Measurements from ENCODE around the gene APLP2. TPM values are rescaled to one million over a fixed set of nuclear protein-coding genes. Genes with fewer than 3 reads are reported as not detected.
A peak's percentile ranks its signal among the peaks of the same experiment; 100 is the strongest.

APLP2 gene
- total and polyA plus RNA-seq, 2 of the 13 experiments (the other 11 are each of a cell fraction or from before 2014, with no cell fraction given): 315 to 594 TPM

- TF ChIP-seq HNF1A (IDR thresholded peaks at IDR 0.05; ENCODE audit: low read depth): no peak
- no peak for TF ChIP-seq HNF1A (CRISPR knock-in tag; IDR thresholded peaks at IDR 0.05; ENCODE audit: borderline replicate concordance)
- TF ChIP-seq ZFP91 (CRISPR knock-in tag; IDR thresholded peaks at IDR 0.05; ENCODE audit: borderline replicate concordance): no peak; the same call in 1 of the 2 replicates
- 0 out of 2 replicates have a peak, but pooled peaks have one; percentile 18 for TF ChIP-seq REL (CRISPR knock-in tag; conservative IDR thresholded peaks at IDR 0.05)
- no peak for TF ChIP-seq ZNF724P (CRISPR knock-in tag; IDR thresholded peaks at IDR 0.05; ENCODE audit: borderline replicate concordance)
- TF ChIP-seq PRDM15 (CRISPR knock-in tag; IDR thresholded peaks at IDR 0.05): no peak
- no peak for TF ChIP-seq USF2 (IDR thresholded peaks at IDR 0.05; ENCODE audit: low read depth, low read length)
- no peak for TF ChIP-seq USF2 (CRISPR knock-in tag; IDR thresholded peaks at IDR 0.05; ENCODE audit: borderline replicate concordance)
- no peak for TF ChIP-seq RFX3 (CRISPR knock-in tag; IDR thresholded peaks at IDR 0.05)
- TF ChIP-seq KDM1A (CRISPR knock-in tag; IDR thresholded peaks at IDR 0.05): no peak
- no peak for TF ChIP-seq MEF2D (CRISPR knock-in tag; IDR thresholded peaks at IDR 0.05)
- no peak for TF ChIP-seq TBX2 (CRISPR knock-in tag; IDR thresholded peaks at IDR 0.05; ENCODE audit: borderline replicate concordance)
- no peak for TF ChIP-seq ETS1 (CRISPR knock-in tag; IDR thresholded peaks at IDR 0.05)
These were observed 1.1 kb upstream of the APLP2 start (continued) for GRCh38 chr11:130068546-130068985.

Data from HepG2 (cell line).